HEK293T (cell line): ENCODE data around the gene PIP5K1C.
A peak's percentile ranks its signal among the peaks of the same experiment; 100 is the strongest.
"Not testable (repeated sequence)": the region's sequence is repeated elsewhere in the genome, so short reads cannot be mapped to it uniquely, and the experiment has no call there.

Source experiments
- CTCF ChIA-PET: fragments of 350-600 bp; formaldehyde crosslinking; extraction: SDS; loops from one replicate; lab custom pipeline; 2021; ENCODE audit warnings: antibody characterized with exemption, inconsistent platforms; lab: Yijun Ruan, JAX
- POLR2A ChIA-PET: fragments of 350-600 bp; formaldehyde crosslinking; extraction: SDS; loops from one replicate; lab custom pipeline; 2020; ENCODE audit warnings: antibody characterized with exemption, inconsistent platforms; lab: Yijun Ruan, JAX
- DNase-seq: peaks from one replicate; pipeline ENCODE4 v3.0.0; 2012; ENCODE audit warnings: mixed read lengths; ENCODE audit errors: extremely low spot score
- ARNT ChIP-seq: fragments of 450-650 bp; IDR thresholded peaks from 2 replicates; pipeline ENCODE4 v1.6.1; 2017; ENCODE audit warnings: mild to moderate bottlenecking
- BHLHE40 ChIP-seq: fragments of 450-650 bp; IDR thresholded peaks from 2 replicates; pipeline ENCODE4 v1.6.1; 2016; ENCODE audit warnings: mild to moderate bottlenecking, moderate library complexity, borderline replicate concordance
- CTBP1 ChIP-seq: fragments of 450-650 bp; IDR thresholded peaks from 2 replicates; pipeline ENCODE4 v1.6.1; 2016; ENCODE audit warnings: borderline replicate concordance
- ELF4 ChIP-seq: fragments of 450-650 bp; IDR thresholded peaks from 2 replicates; pipeline ENCODE4 v1.6.1; 2017; ENCODE audit warnings: antibody characterized with exemption
- FOXA1 ChIP-seq: fragments of 450-650 bp; IDR thresholded peaks from 2 replicates; pipeline ENCODE4 v1.6.1; 2016; ENCODE audit warnings: mild to moderate bottlenecking
- FOXK2 ChIP-seq: fragments of 450-650 bp; IDR thresholded peaks from 2 replicates; pipeline ENCODE4 v1.6.1; 2016; ENCODE audit warnings: mild to moderate bottlenecking
- FOXM1 ChIP-seq: fragments of 450-650 bp; IDR thresholded peaks from 2 replicates; pipeline ENCODE4 v1.6.1; 2017; ENCODE audit warnings: mild to moderate bottlenecking, borderline replicate concordance
- HDGF ChIP-seq: fragments of 450-650 bp; IDR thresholded peaks from 2 replicates; pipeline ENCODE4 v1.6.1; 2017; ENCODE audit warnings: antibody characterized with exemption, borderline replicate concordance
- L3MBTL2 ChIP-seq: fragments of 450-650 bp; conservative IDR thresholded peaks from 2 replicates; pipeline ENCODE4 v1.6.1; 2016; ENCODE audit warnings: mild to moderate bottlenecking
- LEF1 ChIP-seq: fragments of 450-650 bp; IDR thresholded peaks from 2 replicates; pipeline ENCODE4 v1.6.1; 2017; ENCODE audit warnings: mild to moderate bottlenecking, borderline replicate concordance
- NFRKB ChIP-seq: fragments of 450-650 bp; IDR thresholded peaks from 2 replicates; pipeline ENCODE4 v1.6.1; 2016; ENCODE audit warnings: mild to moderate bottlenecking, moderate library complexity
- PKNOX1 ChIP-seq: fragments of 450-650 bp; IDR thresholded peaks from 2 replicates; pipeline ENCODE4 v1.6.1; 2016
- SP1 ChIP-seq: fragments of 450-650 bp; IDR thresholded peaks from 2 replicates; pipeline ENCODE4 v1.6.1; 2017
- SUZ12 ChIP-seq: fragments of 450-650 bp; IDR thresholded peaks from 2 replicates; pipeline ENCODE4 v1.6.1; 2016; ENCODE audit warnings: mild to moderate bottlenecking
- TARDBP ChIP-seq: fragments of 450-650 bp; IDR thresholded peaks from 2 replicates; pipeline ENCODE4 v1.6.1; 2016
- ZNF384 ChIP-seq: fragments of 450-650 bp; IDR thresholded peaks from 2 replicates; pipeline ENCODE4 v1.6.1; 2016

Gene PIP5K1C

GRCh38 chr19:3632739-3633558 is 67.3 kb downstream of the PIP5K1C start:
- ChIA-PET POLR2A (no interaction called here), CTCF (no interaction called here)
- DNase-seq, result no peak
- TF ChIP-seq HDGF (no peak), CTBP1 (no peak), SP1 (no peak), ARNT (no peak), FOXA1 (no peak), NFRKB (no peak), SUZ12 (no peak), LEF1 (no peak), PKNOX1 (no peak), BHLHE40 (no peak), ELF4 (no peak), FOXM1 (no peak)

GRCh38 chr19:3632098-3632497 is 68.2 kb downstream of the PIP5K1C start:
- DNase-seq, result no peak
- ChIA-PET CTCF (no interaction called here), POLR2A (no interaction called here)
- TF ChIP-seq PKNOX1 (no peak), ZNF384 (no peak)

- TF ChIP-seq ARNT (no peak), NFRKB (no peak), HDGF (no peak), ZNF384 (no peak), FOXA1 (no peak), BHLHE40 (no peak), TARDBP (no peak), FOXK2 (no peak), CTBP1 (no peak), L3MBTL2 (no peak), LEF1 (no peak), SP1 (no peak), FOXM1 (no peak), SUZ12 (no peak), PKNOX1 (no peak)
- ChIA-PET POLR2A (no interaction called here), CTCF (no interaction called here)
- DNase-seq, result no peak
These were observed 69.0 kb downstream of the PIP5K1C start for GRCh38 chr19:3631053-3631861.

GRCh38 chr19:3628766-3629165 is 71.5 kb downstream of the PIP5K1C start:
- DNase-seq, CTCF ChIA-PET, POLR2A ChIA-PET: not testable (repeated sequence)

GRCh38 chr19:3627351-3627723 is 72.9 kb downstream of the PIP5K1C start:
- TF ChIP-seq LEF1 (no peak), FOXM1 (0 out of 2 replicates have a peak, but pooled peaks have one; percentile 32)
- ChIA-PET CTCF (no interaction called here), POLR2A (no interaction called here)
- DNase-seq, result no peak

GRCh38 chr19:3626473-3627350 is 73.6 kb downstream of the PIP5K1C start, which contains the start of gene CACTIN:
Gene CACTIN (minus strand): TSS chr19:3626790. CDS start chr19:3626762, 28 bp downstream.
- ChIA-PET POLR2A (no interaction called here), CTCF (no interaction called here)
- TF ChIP-seq TARDBP (no peak), FOXM1 (peak; percentile 67; the same call in 1 of the 2 replicates), ARNT (no peak), PKNOX1 (no peak), L3MBTL2 (peak; percentile 76), SUZ12 (no peak), ELF4 (peak; percentile 67), SP1 (peak; percentile 70)
- DNase-seq, result peak; percentile 100
